SHP77 (cell line): ENCODE data around the gene DIP2C.

Experiments used
- DNase-seq, 2 experiments: peaks; one replicate each; lab custom pipeline; 2025; lab: John Stamatoyannopoulos, UW

The DIP2C gene

GRCh38 chr10:575402-576129 is 113.9 kb downstream of the DIP2C start:
- DNase-seq, result no peak

- DNase-seq, result no peak
Measured at GRCh38 chr10:572696-573095, 116.8 kb downstream of the DIP2C start.

- no peak for DNase-seq
Measured at GRCh38 chr10:571688-572451, 117.6 kb downstream of the DIP2C start.

GRCh38 chr10:571166-571565 is 118.3 kb downstream of the DIP2C start:
- DNase-seq, result no peak

- no peak for DNase-seq
Measured at GRCh38 chr10:570628-571163, 118.8 kb downstream of the DIP2C start.

GRCh38 chr10:569961-570627 is 119.4 kb downstream of the DIP2C start:
- no peak for DNase-seq

GRCh38 chr10:568848-569247 is 120.6 kb downstream of the DIP2C start:
- no peak for DNase-seq

- DNase-seq, result no peak
Measured at GRCh38 chr10:567869-568268, 121.6 kb downstream of the DIP2C start.

- DNase-seq, result no peak
Measured at GRCh38 chr10:566241-566885, 123.1 kb downstream of the DIP2C start.

- no peak for DNase-seq
Measured at GRCh38 chr10:565676-566075, 123.8 kb downstream of the DIP2C start.

GRCh38 chr10:565146-565545 is 124.3 kb downstream of the DIP2C start:
- DNase-seq, result no peak

GRCh38 chr10:563827-564226 is 125.6 kb downstream of the DIP2C start:
- no peak for DNase-seq

GRCh38 chr10:562142-562541 is 127.3 kb downstream of the DIP2C start:
- DNase-seq, result no peak

GRCh38 chr10:561721-562120 is 127.7 kb downstream of the DIP2C start:
- DNase-seq, result no peak

GRCh38 chr10:560314-560992 is 129.0 kb downstream of the DIP2C start:
- no peak for DNase-seq

GRCh38 chr10:559767-560047 is 129.8 kb downstream of the DIP2C start:
- no peak for DNase-seq

GRCh38 chr10:558891-559766 is 130.3 kb downstream of the DIP2C start:
- no peak for DNase-seq

- DNase-seq, result no peak
Measured at GRCh38 chr10:558364-558763, 131.1 kb downstream of the DIP2C start.

GRCh38 chr10:557792-558328 is 131.6 kb downstream of the DIP2C start:
- DNase-seq, result no peak

- DNase-seq, result no peak
Measured at GRCh38 chr10:556971-557637, 132.4 kb downstream of the DIP2C start.
